ENCODE results near the gene PRKD2.

Gene PRKD2

DNA sequence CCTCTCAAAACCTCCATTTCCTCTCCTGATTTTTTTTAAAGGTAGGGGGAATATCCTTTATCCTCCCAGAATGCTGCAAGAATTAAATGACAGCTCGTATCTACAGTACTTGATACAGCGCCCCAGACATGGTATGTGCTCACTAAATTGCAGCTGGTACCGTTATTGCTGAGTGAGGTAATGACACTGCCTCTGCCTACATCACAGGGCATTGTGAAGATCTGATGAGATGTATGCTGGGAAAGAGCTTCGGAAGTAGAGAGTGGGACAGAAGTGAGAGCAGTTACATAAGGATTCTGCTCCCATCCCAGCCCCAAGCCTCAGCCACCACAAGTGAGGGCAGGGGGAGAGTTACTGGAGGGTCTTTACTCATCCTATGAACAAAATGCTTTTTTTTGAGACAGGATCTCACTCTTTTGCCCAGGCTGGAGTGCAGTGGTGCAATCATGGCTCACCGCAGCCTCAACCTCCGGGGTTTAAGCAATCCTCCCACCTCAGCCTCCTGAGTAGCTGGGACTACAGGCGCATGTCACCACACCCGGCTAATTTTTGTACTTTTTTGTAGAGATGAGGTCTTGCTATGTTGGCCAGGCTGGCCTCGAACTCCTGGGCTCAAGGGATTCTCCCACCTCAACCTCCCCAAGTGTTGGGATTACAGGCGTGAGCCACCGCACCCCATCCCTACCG is 27.2 kb upstream of the PRKD2 start:
- Histone ChIP-seq H3K36me3 (peaks cover 51% of the 10 kb centered on the region), H3K27ac (no peak overlapping the region), H3K27me3 (ENCODE audit: insufficient read depth, low read depth, severe bottlenecking) (no peaks in the 10 kb centered on the region), H3K9me3 (ENCODE audit: severe bottlenecking) (no peaks in the 10 kb centered on the region), H3K4me3 (ENCODE audit: low read depth, low read length) (no peak overlapping the region)
- DNase-seq = no peak
- TF ChIP-seq, protein P1, sequence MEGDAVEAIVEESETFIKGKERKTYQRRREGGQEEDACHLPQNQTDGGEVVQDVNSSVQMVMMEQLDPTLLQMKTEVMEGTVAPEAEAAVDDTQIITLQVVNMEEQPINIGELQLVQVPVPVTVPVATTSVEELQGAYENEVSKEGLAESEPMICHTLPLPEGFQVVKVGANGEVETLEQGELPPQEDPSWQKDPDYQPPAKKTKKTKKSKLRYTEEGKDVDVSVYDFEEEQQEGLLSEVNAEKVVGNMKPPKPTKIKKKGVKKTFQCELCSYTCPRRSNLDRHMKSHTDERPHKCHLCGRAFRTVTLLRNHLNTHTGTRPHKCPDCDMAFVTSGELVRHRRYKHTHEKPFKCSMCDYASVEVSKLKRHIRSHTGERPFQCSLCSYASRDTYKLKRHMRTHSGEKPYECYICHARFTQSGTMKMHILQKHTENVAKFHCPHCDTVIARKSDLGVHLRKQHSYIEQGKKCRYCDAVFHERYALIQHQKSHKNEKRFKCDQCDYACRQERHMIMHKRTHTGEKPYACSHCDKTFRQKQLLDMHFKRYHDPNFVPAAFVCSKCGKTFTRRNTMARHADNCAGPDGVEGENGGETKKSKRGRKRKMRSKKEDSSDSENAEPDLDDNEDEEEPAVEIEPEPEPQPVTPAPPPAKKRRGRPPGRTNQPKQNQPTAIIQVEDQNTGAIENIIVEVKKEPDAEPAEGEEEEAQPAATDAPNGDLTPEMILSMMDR (IDR thresholded peaks at IDR 0.05; ENCODE audit: low read depth, low read length) = no peak

GRCh38 chr19:46742926-46743480 is 26.1 kb upstream of the PRKD2 start:
- no peak overlapping the region for H3K27ac ChIP-seq
- no peak overlapping the region for H3K4me3 ChIP-seq (ENCODE audit: low read depth, low read length)
- no peaks in the 10 kb centered on the region for H3K9me3 ChIP-seq (ENCODE audit: severe bottlenecking)
- TF ChIP-seq, protein P1 (IDR thresholded peaks at IDR 0.05; ENCODE audit: low read depth, low read length) = no peak
- H3K36me3 ChIP-seq = peaks cover 52% of the 10 kb centered on the region
- DNase-seq = no peak
- no peaks in the 10 kb centered on the region for H3K27me3 ChIP-seq (ENCODE audit: insufficient read depth, low read depth, severe bottlenecking)

DNA sequence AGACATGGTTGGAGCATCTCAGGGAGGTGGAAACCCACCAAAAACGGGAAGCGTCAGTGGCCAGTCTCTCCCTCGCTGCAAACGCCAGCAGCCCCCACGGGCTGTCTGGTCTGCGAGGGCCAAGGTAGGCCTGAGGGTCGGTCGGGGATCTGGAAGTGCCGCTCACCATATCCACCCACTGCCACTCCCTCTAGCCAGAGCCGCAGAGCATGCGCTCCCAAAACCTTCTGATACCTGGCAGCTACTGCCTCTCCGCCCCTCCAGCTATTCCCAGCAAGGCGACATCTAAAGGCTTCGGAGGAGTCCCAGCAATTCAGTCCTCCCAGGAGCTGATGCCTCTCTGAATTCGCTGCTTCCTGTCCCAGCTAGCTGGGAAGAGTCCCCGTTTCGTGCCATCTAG is 24.5 kb upstream of the PRKD2 start:
- Histone ChIP-seq H3K27ac (no peak overlapping the region), H3K9me3 (ENCODE audit: severe bottlenecking) (no peaks in the 10 kb centered on the region), H3K27me3 (ENCODE audit: insufficient read depth, low read depth, severe bottlenecking) (no peaks in the 10 kb centered on the region), H3K36me3 (peaks cover 68% of the 10 kb centered on the region), H3K4me3 (ENCODE audit: low read depth, low read length) (no peak overlapping the region)
- DNase-seq = no peak
- TF ChIP-seq, protein P1 (IDR thresholded peaks at IDR 0.05; ENCODE audit: low read depth, low read length) = no peak

- Histone ChIP-seq H3K4me3 (ENCODE audit: low read depth, low read length) (no peak overlapping the region), H3K9me3 (ENCODE audit: severe bottlenecking) (no peaks in the 10 kb centered on the region), H3K27me3 (ENCODE audit: insufficient read depth, low read depth, severe bottlenecking) (no peaks in the 10 kb centered on the region), H3K36me3 (peaks cover 84% of the 10 kb centered on the region), H3K27ac (no peak overlapping the region)
- TF ChIP-seq, protein P1 (IDR thresholded peaks at IDR 0.05; ENCODE audit: low read depth, low read length) = no peak
- no peak for DNase-seq
Measured at GRCh38 chr19:46739290-46739771, 22.4 kb upstream of the PRKD2 start.

- Histone ChIP-seq H3K9me3 (ENCODE audit: severe bottlenecking) (no peaks in the 10 kb centered on the region), H3K27ac (no peak overlapping the region), H3K36me3 (peaks cover 90% of the 10 kb centered on the region), H3K27me3 (ENCODE audit: insufficient read depth, low read depth, severe bottlenecking) (no peaks in the 10 kb centered on the region), H3K4me3 (ENCODE audit: low read depth, low read length) (no peak overlapping the region)
- TF ChIP-seq, protein P1 (IDR thresholded peaks at IDR 0.05; ENCODE audit: low read depth, low read length) = no peak
- no peak for DNase-seq
Measured at GRCh38 chr19:46737761-46738171, 20.9 kb upstream of the PRKD2 start.

Measured in WERI-Rb-1 (cell line).